NCI-H2107 treated with DMSO at 0.1 percent for 48 hours (cell line): ENCODE data around the gene HEPACAM.
"Not testable (repeated sequence)": the region's sequence is repeated elsewhere in the genome, so short reads cannot be mapped to it uniquely, and the experiment has no call there.

ENCODE experiments used
- DNase-seq: peaks from one replicate; lab custom pipeline; 2025; ENCODE audit not compliant: unreplicated experiment; lab: John Stamatoyannopoulos, UW

HEPACAM gene

GRCh38 chr11:124935548-124936514 lies at the start of gene HEPACAM:
Gene HEPACAM (minus strand): TSS chr11:124936047. CDS start chr11:124936006, 41 bp downstream.
- DNase-seq, result no peak

GRCh38 chr11:124984512-124984854 lies 48.6 kb upstream of the HEPACAM start:
- no peak for DNase-seq

GRCh38 chr11:124983674-124984511 lies 48.0 kb upstream of the HEPACAM start:
- no peak for DNase-seq

GRCh38 chr11:124982043-124982442 lies 46.2 kb upstream of the HEPACAM start:
- DNase-seq, result no peak

GRCh38 chr11:124978316-124978715 lies 42.5 kb upstream of the HEPACAM start:
- DNase-seq, result no peak

GRCh38 chr11:124977006-124977405 lies 41.2 kb upstream of the HEPACAM start:
- no peak for DNase-seq

GRCh38 chr11:124976531-124976930 lies 40.7 kb upstream of the HEPACAM start:
- no peak for DNase-seq

GRCh38 chr11:124971810-124972209 lies 36.0 kb upstream of the HEPACAM start:
- DNase-seq, result no peak

- no peak for DNase-seq
Observed at GRCh38 chr11:124970925-124971324, 35.1 kb upstream of the HEPACAM start.

- DNase-seq, result not testable (repeated sequence)
Observed at GRCh38 chr11:124968197-124968596, 32.4 kb upstream of the HEPACAM start.

- peak; percentile 34 for DNase-seq
Observed at GRCh38 chr11:124961972-124962609, 26.2 kb upstream of the HEPACAM start.

- no peak for DNase-seq
Observed at GRCh38 chr11:124955035-124955434, 19.2 kb upstream of the HEPACAM start.

- no peak for DNase-seq
Observed at GRCh38 chr11:124954590-124954955, 18.7 kb upstream of the HEPACAM start.

- peak; percentile 76 for DNase-seq
Observed at GRCh38 chr11:124953753-124954589, 18.1 kb upstream of the HEPACAM start, which contains the start of gene CCDC15. Gene CCDC15 (plus strand): TSS chr11:124954202. CDS start chr11:124954733, 531 bp downstream.

- DNase-seq, result no peak
Observed at GRCh38 chr11:124951341-124951740, 15.5 kb upstream of the HEPACAM start.

- no peak for DNase-seq
Observed at GRCh38 chr11:124950601-124951330, 14.9 kb upstream of the HEPACAM start.

GRCh38 chr11:124946735-124947141 lies 10.9 kb upstream of the HEPACAM start:
- DNase-seq, result no peak

GRCh38 chr11:124945826-124946225 lies 10.0 kb upstream of the HEPACAM start:
- DNase-seq, result no peak

- DNase-seq, result no peak
Observed at GRCh38 chr11:124944565-124944964, 8.7 kb upstream of the HEPACAM start.

GRCh38 chr11:124943741-124944140 lies 7.9 kb upstream of the HEPACAM start:
- no peak for DNase-seq
